GM18951 (cell line): ENCODE data around the gene VENTX.

ENCODE experiments used
- POLR2A ChIP-seq: IDR thresholded peaks from 4 replicates; pipeline ENCODE4 v1.6.1; 2011; ENCODE audit warnings: mild to moderate bottlenecking; ENCODE audit not compliant: insufficient read length, insufficient read depth; ENCODE audit errors: extremely low read depth
- in situ Hi-C: fragments of 300-500 bp; cut with MboI; formaldehyde crosslinking; loops from one replicate; pipeline ENCODE4 v1.12.0; 2022; ENCODE audit warnings: low sequenced_read_pairs, mixed read lengths, inconsistent platforms; ENCODE audit not compliant: unreplicated experiment

VENTX gene

DNA sequence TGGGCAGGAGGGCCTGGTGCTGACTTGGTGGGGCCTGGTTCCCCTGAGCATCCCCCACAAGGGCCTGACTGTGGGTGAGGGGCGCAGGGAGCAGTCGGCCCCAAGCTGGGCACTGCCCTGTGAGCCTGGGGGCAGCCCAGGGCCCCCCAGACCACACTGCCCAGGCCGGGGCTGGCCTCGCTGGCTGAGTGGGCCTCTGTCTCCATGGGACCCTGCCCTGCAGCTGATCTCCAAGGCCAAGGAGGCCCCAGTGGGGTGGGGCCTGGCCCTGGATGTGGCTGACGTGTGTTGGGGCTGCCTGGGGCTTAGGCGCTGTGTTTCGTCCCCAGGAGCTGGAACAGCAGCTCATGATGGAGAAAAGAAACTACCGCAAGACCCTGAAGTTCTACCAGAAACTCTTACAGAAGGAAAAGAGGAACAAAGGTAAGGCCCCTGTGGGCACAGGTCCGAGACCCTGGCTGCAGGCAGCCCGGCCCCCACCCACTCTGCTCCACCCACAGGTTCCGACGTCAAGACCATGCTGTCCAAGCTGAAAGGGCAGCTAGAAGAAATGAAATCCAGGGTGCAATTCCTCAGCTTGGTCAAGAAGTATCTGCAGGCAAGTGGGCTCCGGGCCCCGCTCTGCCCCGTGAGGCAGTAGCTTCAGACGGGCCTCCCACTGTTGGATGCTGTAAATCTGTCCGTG lies 31.2 kb upstream of the VENTX start:
- TF ChIP-seq POLR2A, result no peak
- in situ Hi-C loops, result no loop called here

GRCh38 chr10:133207041-133207600 lies 30.5 kb upstream of the VENTX start:
- in situ Hi-C loops, result no loop called here
- no peak for TF ChIP-seq POLR2A

DNA sequence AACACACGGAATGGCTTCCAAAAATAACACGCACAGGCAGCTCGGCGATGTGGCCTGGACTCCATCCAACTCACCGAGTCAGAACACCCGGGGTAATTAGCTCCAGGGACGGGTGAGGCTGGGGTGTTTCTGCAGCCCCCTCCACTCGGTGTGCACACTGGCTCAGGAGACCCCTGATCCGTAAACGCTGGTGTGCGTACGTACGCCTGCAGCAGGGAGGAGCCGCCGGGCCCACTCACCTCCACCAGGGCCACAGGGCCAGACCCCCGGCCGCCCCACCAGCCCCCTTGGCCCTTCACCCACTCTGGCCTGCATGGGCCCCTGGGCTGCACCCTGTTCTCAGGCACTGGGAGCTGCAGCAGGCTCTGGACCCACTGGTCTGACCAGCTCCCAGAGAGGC lies 30.0 kb upstream of the VENTX start:
- no peak for TF ChIP-seq POLR2A
- in situ Hi-C loops, result no loop called here

GRCh38 chr10:133208466-133208865 lies 29.2 kb upstream of the VENTX start:
- TF ChIP-seq POLR2A, result no peak
- in situ Hi-C loops, result no loop called here

DNA sequence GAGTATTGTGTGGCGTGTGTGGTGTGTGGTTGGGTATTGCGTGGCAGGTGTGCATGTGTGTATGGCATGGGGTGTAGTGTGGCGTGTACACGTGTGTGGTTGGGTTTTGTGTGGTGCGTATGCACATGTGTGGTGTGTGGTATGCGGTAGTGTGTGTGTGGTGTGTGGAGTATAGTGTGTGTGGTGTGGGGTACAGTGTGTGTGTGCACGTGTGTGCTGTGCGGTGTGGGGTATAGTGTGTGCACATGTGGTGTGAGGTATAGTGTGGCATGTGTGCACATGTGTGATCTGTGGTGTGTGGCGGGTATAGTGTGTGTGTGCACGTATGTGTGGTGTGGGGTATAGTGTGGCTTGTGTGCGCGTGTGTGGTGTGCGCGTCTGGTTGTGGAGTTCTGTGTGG lies 28.5 kb upstream of the VENTX start:
- no peak for TF ChIP-seq POLR2A
- in situ Hi-C loops, result no loop called here

DNA sequence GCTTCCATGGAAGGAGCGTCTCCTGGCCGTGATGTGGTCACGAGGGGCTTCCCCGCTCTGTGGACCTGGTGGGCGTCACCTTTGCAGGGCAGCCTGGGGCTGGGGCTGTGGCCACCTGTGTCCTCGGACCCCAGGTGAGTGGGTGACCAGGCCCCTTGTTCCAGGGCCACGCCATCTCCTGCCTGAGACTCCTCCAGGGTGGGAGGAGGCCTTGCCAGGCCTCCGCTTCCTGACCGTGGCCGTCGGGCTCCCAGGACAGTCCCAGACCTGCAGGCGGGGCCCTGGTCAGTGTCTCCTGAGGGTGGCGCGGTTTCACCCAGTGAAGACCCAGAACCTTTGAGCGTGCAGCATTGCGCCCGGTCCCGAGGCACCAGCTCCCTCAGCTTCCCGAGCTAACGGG lies 28.0 kb upstream of the VENTX start:
- no peak for TF ChIP-seq POLR2A
- in situ Hi-C loops, result no loop called here

GRCh38 chr10:133210398-133211140 lies 27.1 kb upstream of the VENTX start:
- no peak for TF ChIP-seq POLR2A
- in situ Hi-C loops, result no loop called here

DNA sequence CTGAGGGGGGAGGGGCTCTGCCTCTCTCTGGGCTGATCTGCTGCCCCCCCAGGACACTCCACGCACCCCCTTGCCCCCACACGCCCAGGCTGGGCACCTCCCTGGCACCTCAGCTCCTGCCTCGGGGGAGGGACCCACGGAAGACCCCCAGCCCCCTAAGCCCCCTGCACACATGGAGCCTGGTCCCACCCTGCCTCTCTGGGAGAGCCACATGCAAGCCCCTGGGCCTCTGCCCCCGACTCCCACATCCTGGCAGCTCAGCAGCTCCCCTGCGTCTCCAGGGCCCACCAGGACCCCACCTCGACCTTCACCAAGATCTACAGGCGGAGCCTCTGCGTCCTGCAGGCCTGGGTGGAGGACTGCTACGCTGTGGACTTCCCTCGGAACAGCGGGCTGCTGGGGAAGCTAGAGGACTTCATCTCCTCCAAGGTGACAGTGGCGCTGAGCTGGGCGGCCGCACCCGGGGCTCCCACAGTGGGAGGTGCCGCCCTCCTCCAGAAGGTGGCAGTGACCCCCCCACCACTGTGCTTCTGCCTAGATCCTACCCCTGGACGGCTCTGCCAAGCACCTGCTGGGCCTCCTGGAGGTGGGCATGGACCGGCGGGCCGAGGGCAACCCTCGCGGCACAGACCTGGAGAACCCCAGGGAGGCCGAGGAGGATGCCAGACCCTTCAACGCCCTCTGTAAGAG lies 26.4 kb upstream of the VENTX start:
- no peak for TF ChIP-seq POLR2A
- in situ Hi-C loops, result no loop called here

DNA sequence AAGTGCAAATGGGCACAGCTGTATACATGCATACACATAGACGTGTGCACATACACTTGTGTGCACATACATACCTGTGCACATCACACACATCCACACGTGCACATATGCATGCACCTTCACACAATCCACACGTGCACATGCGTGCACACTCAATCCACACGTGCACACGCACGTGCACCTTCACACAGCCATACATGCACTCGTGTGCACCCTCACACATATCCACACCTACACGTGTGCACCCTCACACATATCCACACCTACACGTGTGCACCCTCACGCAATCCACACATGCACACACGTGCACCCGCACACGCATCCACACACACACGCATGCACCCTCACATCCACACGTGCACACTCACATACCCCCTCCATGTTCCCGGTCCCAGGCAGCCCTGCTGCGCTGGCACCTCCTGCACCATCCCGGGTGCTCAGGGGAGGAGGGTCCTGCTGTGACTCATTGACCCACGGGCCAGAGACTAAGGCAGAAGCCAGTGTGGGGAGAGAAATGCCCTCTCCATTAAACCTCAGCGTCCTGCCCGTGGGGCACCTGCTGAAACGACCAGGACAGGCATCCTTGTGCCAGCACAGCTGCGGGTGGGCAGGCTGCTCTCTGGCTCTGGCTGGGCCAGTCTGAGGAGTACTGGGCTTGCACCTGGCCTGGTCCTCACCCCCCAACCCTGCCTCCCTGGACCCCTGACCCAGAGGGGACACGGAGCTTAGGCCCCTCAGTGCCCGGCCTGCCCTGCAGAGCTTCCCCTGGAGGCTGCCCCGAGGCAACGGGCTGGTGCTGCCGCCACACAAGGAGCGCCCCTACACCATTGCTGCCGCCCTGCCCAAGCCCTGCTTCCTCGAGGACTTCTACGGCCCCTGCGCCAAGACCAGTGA lies 25.4 kb upstream of the VENTX start:
- in situ Hi-C loops, result no loop called here
- no peak for TF ChIP-seq POLR2A

- in situ Hi-C loops, result no loop called here
- TF ChIP-seq POLR2A, result no peak
Measured at GRCh38 chr10:133212853-133213494, 24.7 kb upstream of the VENTX start.

DNA sequence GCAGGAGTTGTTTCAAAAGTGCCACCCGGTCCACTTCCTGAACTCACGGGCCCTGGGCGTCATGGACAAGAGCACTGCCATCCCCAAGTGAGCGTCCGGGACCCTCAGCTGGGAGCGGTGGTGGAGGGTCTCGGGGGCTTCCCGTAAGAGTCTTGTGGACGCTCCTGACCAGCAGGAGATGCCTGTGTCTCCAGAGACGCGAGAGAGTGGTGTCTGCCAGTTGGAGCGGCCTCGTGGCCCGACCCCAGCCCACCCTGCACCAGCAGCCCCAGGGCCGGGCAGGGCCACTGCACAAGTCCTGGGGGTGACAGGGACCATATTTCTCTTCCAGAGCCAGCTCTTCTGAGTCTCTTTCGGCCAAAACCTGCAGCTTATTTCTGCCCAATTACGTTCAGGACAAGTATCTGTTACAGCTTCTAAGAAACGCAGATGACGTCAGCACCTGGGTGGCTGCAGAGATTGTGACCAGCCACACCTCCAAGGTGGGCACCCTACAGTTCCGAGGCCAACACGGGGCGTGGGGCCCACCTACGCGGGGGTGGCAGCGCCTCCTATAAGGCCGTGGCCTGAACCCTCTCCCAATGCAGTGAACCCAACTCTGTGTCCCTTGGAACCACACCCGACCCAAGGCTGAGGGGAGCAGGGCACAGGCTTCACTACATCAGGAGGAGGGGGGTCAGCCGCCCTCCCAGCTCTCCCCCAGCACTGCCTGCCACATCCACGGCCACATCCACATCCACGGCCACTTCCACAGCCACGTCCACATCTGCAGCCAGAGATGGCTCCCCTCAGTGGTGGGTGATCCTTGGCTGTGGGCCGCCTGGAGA lies 23.8 kb upstream of the VENTX start:
- in situ Hi-C loops, result no loop called here
- no peak for TF ChIP-seq POLR2A
